Brain pericyte (primary cell): ENCODE measurements around the gene WBP11.

ENCODE experiments used
- DNase-seq: peaks from one replicate; pipeline ENCODE4 v3.0.0-alpha.2; 2012; ENCODE audit warnings: low read depth, low spot score

The WBP11 gene

DNA sequence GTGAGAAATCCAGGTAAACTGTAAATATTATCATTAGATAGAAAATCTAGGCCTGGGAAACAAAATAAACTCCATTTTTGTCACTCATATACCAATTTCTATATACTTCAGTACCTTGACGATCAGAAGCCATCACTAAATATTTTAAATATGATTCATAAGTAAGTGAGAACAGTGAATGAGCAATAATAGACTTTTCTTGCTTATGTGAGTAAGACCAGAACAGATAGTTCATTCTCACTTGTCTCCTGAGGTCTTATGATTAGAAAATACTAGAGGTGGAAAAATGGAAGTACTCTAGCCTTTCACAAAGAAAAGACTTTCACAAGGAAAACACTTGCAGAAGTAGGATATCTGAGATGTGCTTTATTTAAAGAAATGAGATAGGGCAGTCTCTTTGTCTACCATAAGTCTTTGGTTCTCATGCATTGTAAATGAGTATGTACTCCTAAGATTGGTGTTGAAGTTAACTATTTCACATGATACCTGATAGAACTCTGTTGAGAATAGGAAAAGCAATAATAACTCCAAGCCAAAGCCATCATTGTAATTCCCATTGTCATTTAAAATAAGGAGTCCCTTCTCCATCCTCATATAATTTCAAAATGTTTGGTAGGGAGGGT lies 20.8 kb upstream of the WBP11 start:
- no peak for DNase-seq

GRCh38 chr12:14814014-14814413 lies 10.7 kb upstream of the WBP11 start, which contains the start of gene SMCO3:
Gene SMCO3 (minus strand): TSS chr12:14814182. CDS start chr12:14806680, 7,502 bp downstream.
- DNase-seq: no peak

- DNase-seq: no peak
These were observed 8.2 kb upstream of the WBP11 start for GRCh38 chr12:14811486-14811885.

DNA sequence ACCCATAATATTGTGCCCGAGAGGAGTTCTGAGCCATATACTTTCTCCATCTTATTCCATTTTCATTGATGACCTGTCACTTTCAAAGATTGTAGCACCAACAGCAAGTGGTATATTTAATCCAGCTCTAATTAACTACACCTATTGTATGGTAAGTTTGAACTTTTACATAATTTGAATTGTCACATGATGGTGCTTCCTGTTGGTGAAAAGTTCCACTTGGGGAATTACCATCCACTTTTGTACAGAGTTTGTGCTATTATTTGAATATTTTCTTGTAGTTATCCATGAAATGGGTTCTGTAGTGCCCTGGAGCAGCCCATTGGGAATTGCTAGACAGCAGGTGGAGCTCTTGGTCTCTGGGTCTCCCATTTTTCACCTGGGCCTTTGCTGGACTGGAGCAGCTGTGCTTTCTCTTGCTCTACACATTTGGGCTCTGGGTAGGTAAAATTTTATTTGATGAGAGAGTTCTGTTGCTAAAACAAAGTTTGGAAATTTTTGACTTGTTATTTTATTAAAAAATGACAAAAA lies 7.7 kb upstream of the WBP11 start:
- no peak for DNase-seq

DNA sequence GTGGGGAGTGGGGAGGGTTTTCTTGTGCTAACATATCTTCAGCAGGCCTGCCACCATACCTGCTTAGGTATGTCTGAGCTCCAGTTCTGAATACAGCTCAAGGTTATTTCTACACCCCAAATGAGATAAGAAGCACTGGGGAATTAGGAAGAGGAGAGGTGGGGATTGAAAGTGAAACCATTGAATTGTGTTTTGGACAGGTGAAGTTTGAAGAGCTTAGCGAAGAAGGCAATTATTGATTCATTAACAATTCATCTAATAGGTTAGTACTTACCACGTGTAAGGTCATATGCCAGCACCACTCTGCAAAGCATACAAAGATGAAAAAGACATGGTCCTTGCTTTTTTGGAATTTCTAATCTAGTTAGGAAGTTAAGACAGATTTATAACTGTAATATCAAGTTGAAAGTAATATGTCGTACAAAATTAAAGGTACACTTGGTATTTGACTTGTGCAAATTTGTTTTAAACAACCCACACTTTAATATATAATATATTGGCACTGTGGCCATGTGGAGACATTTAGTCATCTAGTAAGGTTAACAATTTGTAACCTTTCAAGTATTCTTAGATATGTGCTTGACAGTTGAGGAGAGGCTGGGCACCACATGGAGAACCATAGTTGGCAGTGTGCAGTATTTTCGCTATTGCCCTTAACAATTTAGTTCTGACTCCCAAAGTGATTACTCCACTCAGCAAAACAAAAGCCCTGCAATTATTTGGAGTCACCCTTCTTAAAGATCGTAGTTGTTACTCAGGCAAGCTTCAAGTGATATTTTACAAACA lies 7.1 kb upstream of the WBP11 start:
- no peak for DNase-seq

- no peak for DNase-seq
These were observed 517 bp upstream of the WBP11 start for GRCh38 chr12:14803830-14804160.

DNA sequence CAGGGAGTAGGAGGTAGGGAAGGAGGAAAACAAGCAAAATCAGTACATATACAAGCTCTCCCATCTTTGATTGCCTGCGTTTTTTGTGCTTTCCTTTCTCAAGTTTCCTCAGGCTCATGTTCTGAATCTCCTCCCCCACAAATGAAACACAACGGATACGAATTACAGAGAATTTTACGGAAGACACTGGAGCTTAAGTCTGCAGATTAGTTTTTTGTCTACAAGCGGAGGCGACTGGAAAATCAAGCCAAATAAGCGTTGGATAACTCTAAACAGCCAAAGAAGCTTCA lies 612 bp downstream of the WBP11 start:
- no peak for DNase-seq

DNA sequence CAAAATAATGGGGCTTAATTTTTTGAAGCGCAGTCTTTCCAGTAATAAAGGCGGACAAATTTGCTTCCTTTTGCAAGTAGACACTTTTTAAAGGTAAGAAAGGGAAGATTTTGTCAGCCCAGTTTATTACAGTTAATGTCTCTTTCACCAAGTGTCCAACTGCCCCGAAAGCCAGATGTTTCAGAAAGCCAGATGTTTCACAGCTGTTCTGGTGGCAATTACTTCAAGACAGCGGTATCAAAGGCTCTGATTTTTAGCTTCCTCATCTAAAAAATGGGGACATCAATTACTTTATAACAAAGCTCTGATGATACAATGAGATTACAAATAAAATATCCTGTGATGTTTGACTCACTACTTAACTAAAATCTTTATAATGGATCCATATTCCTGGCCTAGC lies 1.0 kb downstream of the WBP11 start:
- no peak for DNase-seq

DNA sequence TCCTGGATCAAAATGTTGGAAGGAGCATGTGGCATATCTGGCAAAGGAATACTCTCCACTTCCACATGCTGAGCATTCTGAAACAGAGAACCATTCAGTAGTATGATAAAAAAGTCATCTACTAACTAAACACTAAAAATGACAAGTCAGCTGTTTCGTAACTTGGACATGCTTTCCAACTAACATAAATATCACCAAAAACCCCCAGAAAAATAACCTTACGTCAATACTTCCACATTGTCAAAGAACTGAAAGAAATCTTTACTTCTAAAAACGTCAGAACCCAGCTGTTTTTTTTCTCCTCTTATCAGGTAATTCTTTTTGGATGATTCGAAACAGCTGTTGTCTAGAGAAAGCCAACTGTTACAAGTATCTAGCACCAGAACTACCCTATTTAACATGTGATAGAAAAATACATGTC lies 8.2 kb downstream of the WBP11 start:
- DNase-seq: no peak

- no peak for DNase-seq
These were observed 17.7 kb downstream of the WBP11 start for GRCh38 chr12:14785568-14785967.

DNA sequence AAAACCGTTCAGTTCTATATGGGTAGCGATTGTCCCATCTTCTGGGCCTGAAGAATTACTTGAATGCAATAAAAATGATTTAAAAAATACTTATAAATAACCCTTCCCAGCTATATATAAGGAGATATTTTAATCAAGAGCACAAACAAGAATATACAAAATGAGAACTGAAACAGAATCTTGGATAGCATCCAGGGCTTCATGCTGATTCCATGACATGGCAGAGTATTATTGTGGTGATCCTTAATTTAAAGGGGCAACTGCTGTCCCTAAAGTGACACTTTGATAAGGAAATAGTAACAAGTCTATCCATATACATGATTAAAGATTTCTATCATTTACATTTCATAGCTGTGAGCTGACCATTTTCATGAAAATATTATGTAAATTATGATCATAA lies 18.8 kb downstream of the WBP11 start:
- no peak for DNase-seq

DNA sequence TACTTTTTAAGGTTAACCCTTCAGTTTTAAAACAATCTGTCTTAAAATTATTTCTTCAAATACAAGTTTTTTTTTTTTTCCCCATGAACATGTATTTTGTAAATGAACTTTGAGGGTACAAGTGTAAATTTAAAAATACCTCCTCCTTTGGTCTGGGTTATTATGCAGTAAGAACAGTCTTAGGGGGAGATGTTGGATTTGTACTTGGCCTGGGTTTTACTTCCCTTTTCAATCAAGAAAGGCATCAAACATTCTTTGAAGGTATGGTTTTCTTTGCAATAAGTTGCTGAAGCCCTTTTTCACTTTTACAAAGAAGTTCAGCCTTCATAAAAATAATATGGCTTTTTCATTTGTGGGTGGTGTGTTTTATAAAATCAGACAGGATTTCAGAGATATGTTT lies 20.5 kb downstream of the WBP11 start:
- DNase-seq: no peak

GRCh38 chr12:14781563-14781962 lies 21.7 kb downstream of the WBP11 start:
- DNase-seq: no peak

DNA sequence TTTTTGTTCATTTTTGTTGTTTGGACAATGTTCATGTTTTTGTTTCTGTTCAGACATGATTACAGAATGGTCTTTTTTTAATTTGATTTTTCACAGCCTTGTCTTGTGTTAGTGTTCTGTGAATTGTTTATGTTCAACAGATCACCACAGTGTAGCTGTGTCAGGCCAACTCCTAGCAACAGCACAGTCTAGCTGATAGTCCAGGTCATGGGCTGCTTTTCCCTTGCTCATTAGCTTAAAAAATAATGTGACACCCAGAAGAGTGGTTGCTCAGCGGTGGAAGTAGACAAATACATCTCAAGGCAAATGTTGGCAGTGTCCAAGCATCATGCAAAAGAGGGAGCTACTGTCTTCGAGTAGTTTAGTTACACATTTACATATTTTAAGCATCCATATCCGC lies 22.4 kb downstream of the WBP11 start:
- DNase-seq: no peak

DNA sequence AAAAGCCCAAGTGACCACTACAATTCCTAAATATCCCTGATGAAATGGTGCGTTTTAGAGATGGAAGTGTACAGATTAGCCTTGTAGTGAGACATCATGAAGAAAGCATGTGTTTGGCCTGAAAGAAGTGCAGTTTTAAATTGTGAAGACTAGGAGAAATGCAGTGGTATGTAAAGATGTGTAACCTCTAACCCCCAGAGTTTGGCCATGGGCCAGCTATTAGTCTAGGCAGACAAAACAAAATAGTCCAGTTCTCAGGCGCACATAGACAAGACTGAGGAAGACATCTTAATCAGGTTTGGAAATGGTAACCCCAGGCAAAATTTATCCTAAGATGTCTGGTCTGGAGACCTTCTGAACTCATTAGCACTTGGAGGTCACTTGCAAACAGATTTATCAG lies 23.4 kb downstream of the WBP11 start:
- no peak for DNase-seq

DNA sequence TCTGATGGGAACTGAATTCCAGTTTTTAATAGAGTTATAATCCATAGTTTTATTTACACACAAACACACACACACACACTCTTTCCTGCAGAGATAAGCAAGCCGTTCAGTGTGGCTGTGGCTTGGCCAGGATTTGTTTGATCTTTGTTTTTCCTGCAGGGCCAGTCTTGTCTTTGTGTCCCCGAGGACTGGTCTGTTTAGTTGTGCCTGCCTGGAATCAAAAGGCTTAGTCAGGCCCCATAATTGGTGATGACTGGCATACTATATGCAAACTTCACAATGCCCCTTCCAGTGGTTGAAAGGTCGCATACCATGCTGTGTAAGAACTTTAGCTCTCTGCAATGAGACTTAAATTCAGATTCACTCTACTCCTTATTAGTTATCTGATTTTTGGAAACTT lies 26.0 kb downstream of the WBP11 start:
- DNase-seq: no peak

GRCh38 chr12:14776236-14776961 lies 26.9 kb downstream of the WBP11 start:
- no peak for DNase-seq

- DNase-seq: no peak
These were observed 27.7 kb downstream of the WBP11 start for GRCh38 chr12:14775636-14775980.

- no peak for DNase-seq
These were observed 28.2 kb downstream of the WBP11 start for GRCh38 chr12:14774906-14775635.

GRCh38 chr12:14774074-14774905 lies 29.0 kb downstream of the WBP11 start:
- DNase-seq: peak; percentile 79

DNA sequence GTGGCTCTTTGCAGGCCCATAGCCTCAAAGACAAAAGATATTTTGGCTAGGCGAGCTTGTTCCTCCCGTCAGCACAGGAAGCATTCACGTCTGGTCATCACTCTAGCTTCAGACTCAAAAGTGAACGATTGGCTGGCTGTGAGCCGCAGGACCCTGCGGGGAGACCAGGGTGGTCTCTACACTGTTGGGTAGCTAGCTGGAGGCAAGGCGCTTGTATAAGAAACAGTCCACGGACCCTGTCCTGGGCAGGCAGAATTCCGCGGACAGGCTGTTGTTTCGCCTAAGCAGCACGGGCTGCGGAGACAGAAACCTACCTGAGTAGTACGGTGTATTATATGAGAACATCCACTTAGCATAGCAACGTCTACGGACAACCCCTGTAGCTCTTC lies 29.6 kb downstream of the WBP11 start:
- DNase-seq: no peak
